Activated CD8-positive, alpha-beta memory T cell treated with anti-CD3 and anti-CD28 coated beads, Interleukin-2, amount 10 ng/mL, durations not matched to agents 7 days and 5 days (primary cell): Measurements from ENCODE around the gene SUPT4H1. TPM values are rescaled to one million over a fixed set of nuclear protein-coding genes. Genes with fewer than 3 reads are reported as not detected.

Source experiments
- ATAC-seq: fragments of 150-1000 bp; cut with Tn5 transposase; one replicate; pipeline ENCODE4 v1.10.0; 2021; ENCODE audit warnings: moderate library complexity
- CTCF ChIA-PET: fragments of 350-600 bp; sonication (Branson Sonifier 250); formaldehyde crosslinking; loops from one replicate; lab custom pipeline; 2021; ENCODE audit warnings: antibody characterized with exemption; lab: Charles Lee
- DNase-seq: peaks from one replicate; pipeline ENCODE4 v3.0.0-alpha.2; 2020
- H3K27ac Mint-ChIP-seq: one replicate; pipeline ENCODE4 v1.8.0; 2021; ENCODE audit warnings: mild to moderate bottlenecking, mixed read lengths
- H3K27me3 Mint-ChIP-seq: one replicate; pipeline ENCODE4 v1.8.0; 2021; ENCODE audit warnings: mixed read lengths
- H3K36me3 Mint-ChIP-seq: one replicate; pipeline ENCODE4 v1.8.0; 2021; ENCODE audit warnings: mild to moderate bottlenecking, mixed read lengths
- H3K4me1 Mint-ChIP-seq: one replicate; pipeline ENCODE4 v1.8.0; 2021; ENCODE audit warnings: mixed read lengths
- H3K4me3 Mint-ChIP-seq: one replicate; pipeline ENCODE4 v1.8.0; 2021; ENCODE audit warnings: mild to moderate bottlenecking, moderate library complexity, mixed read lengths
- H3K9me3 Mint-ChIP-seq: one replicate; pipeline ENCODE4 v1.8.0; 2022; ENCODE audit warnings: low read depth, mixed read lengths
- total RNA-seq, 2 experiments: library from RNA; stranded (reverse); gene quantifications; one replicate each; pipeline ENCODE4 v1.2.3, GENCODE V29; 2021

Gene SUPT4H1
- total RNA-seq, 2 experiments from 2014 or later: 63.3 to 127 TPM

- CTCF ChIA-PET: no interaction called here
- no peak for ATAC-seq
These were observed 41.2 kb downstream of the SUPT4H1 start for GRCh38 chr17:58310511-58311428.

GRCh38 chr17:58309918-58310259 is 42.1 kb downstream of the SUPT4H1 start:
- DNase-seq: peak; percentile 23
- no peaks in the 10 kb centered on the region for H3K4me1 Mint-ChIP-seq
- ATAC-seq: no peak
- no peak overlapping the region for H3K27ac Mint-ChIP-seq
- no peak overlapping the region for H3K4me3 Mint-ChIP-seq
- H3K9me3 Mint-ChIP-seq: no peaks in the 10 kb centered on the region
- CTCF ChIA-PET: interaction anchor here (2.1 kb wide), 1 partner anchor 108 kb away, joined by 5 read pairs; the partner anchor contains the start of gene RNF43
- no peaks in the 10 kb centered on the region for H3K27me3 Mint-ChIP-seq
- H3K36me3 Mint-ChIP-seq: peaks cover 2% of the 10 kb centered on the region

More at GRCh38 chr17:58310511-58311428, 41.2 kb downstream of the SUPT4H1 start:
- no peaks in the 10 kb centered on the region for H3K9me3 Mint-ChIP-seq
- peak; percentile 37 for DNase-seq
- no peak overlapping the region for H3K27ac Mint-ChIP-seq
- peaks cover 2% of the 10 kb centered on the region for H3K36me3 Mint-ChIP-seq
- H3K4me3 Mint-ChIP-seq: no peak overlapping the region
- H3K4me1 Mint-ChIP-seq: no peaks in the 10 kb centered on the region
- no peaks in the 10 kb centered on the region for H3K27me3 Mint-ChIP-seq

- H3K27ac Mint-ChIP-seq: no peak overlapping the region
- no peaks in the 10 kb centered on the region for H3K4me1 Mint-ChIP-seq
- H3K9me3 Mint-ChIP-seq: no peaks in the 10 kb centered on the region
- peaks cover 2% of the 10 kb centered on the region for H3K36me3 Mint-ChIP-seq
- CTCF ChIA-PET: interaction anchor here (1.3 to 2.1 kb wide), 3 partner anchors 8 to 108 kb away, joined by 3 to 6 read pairs (median 5); partner anchors contain the start of gene RNF43
- ATAC-seq (no peak), DNase-seq (peak; percentile 35)
- no peak overlapping the region for H3K4me3 Mint-ChIP-seq
- H3K27me3 Mint-ChIP-seq: no peaks in the 10 kb centered on the region
These were observed 42.8 kb downstream of the SUPT4H1 start for GRCh38 chr17:58308985-58309917.

GRCh38 chr17:58308173-58308984 is 43.6 kb downstream of the SUPT4H1 start:
- CTCF ChIA-PET: interaction anchor here (0.8 to 2.1 kb wide), 4 partner anchors 9 to 139 kb away, joined by 3 to 6 read pairs (median 4); partner anchors contain the start of gene RNF43
- H3K4me1 Mint-ChIP-seq: no peaks in the 10 kb centered on the region
- H3K9me3 Mint-ChIP-seq: no peaks in the 10 kb centered on the region
- H3K27me3 Mint-ChIP-seq: no peaks in the 10 kb centered on the region
- peak; percentile 30 for DNase-seq
- no peak for ATAC-seq
- H3K36me3 Mint-ChIP-seq: no peaks in the 10 kb centered on the region
- no peak overlapping the region for H3K4me3 Mint-ChIP-seq
- no peak overlapping the region for H3K27ac Mint-ChIP-seq

- Mint-ChIP-seq H3K27me3 (no peaks in the 10 kb centered on the region), H3K4me1 (no peaks in the 10 kb centered on the region), H3K36me3 (no peaks in the 10 kb centered on the region), H3K9me3 (no peaks in the 10 kb centered on the region), H3K4me3 (no peak overlapping the region), H3K27ac (no peak overlapping the region)
- ATAC-seq (no peak), DNase-seq (peak; percentile 37)
- CTCF ChIA-PET: interaction anchor here (0.7 to 6.4 kb wide), 5 partner anchors 8 to 140 kb away, joined by 3 to 50 read pairs (median 5); partner anchors contain the start of gene RNF43
These were observed 44.4 kb downstream of the SUPT4H1 start for GRCh38 chr17:58307468-58308172.

GRCh38 chr17:58306131-58306951 is 45.7 kb downstream of the SUPT4H1 start:
- Mint-ChIP-seq H3K4me3 (no peak overlapping the region), H3K27ac (no peak overlapping the region), H3K9me3 (no peaks in the 10 kb centered on the region), H3K36me3 (no peaks in the 10 kb centered on the region), H3K27me3 (no peaks in the 10 kb centered on the region), H3K4me1 (no peaks in the 10 kb centered on the region)
- DNase-seq (peak; percentile 35), ATAC-seq (no peak)
- CTCF ChIA-PET: interaction anchor here (6.4 kb wide), 1 partner anchor 9 kb away, joined by 50 read pairs; no protein-coding TSS in a partner anchor

GRCh38 chr17:58305626-58306025 is 46.4 kb downstream of the SUPT4H1 start:
- DNase-seq: peak; percentile 22
- Mint-ChIP-seq H3K4me3 (no peak overlapping the region), H3K27ac (no peak overlapping the region), H3K27me3 (no peaks in the 10 kb centered on the region), H3K4me1 (peaks cover 2% of the 10 kb centered on the region), H3K36me3 (no peaks in the 10 kb centered on the region), H3K9me3 (no peaks in the 10 kb centered on the region)
- no peak for ATAC-seq
- CTCF ChIA-PET: interaction anchor here (2.2 to 6.4 kb wide), 3 partner anchors 10 to 115 kb away, joined by 8 to 50 read pairs (median 14); no protein-coding TSS in a partner anchor

- Mint-ChIP-seq H3K27ac (no peak overlapping the region), H3K36me3 (no peaks in the 10 kb centered on the region), H3K4me1 (peaks cover 2% of the 10 kb centered on the region), H3K27me3 (peaks cover under 1% of the 10 kb centered on the region), H3K9me3 (no peaks in the 10 kb centered on the region), H3K4me3 (no peak overlapping the region)
- ATAC-seq: no peak
- CTCF ChIA-PET: interaction anchor here (0.9 to 6.4 kb wide), 12 partner anchors 11 to 223 kb away, joined by 3 to 50 read pairs (median 8); partner anchors contain the start of genes RNF43 and SUPT4H1
- peak; percentile 38 for DNase-seq
These were observed 47.1 kb downstream of the SUPT4H1 start for GRCh38 chr17:58304750-58305486.

- DNase-seq (peak; percentile 72), ATAC-seq (peak; percentile 76)
- Mint-ChIP-seq H3K27me3 (peaks cover 3% of the 10 kb centered on the region), H3K4me1 (peaks cover 2% of the 10 kb centered on the region), H3K27ac (no peak overlapping the region), H3K4me3 (no peak overlapping the region), H3K9me3 (no peaks in the 10 kb centered on the region), H3K36me3 (no peaks in the 10 kb centered on the region)
- CTCF ChIA-PET: interaction anchor here (0.7 to 6.4 kb wide), 19 partner anchors 11 to 223 kb away, joined by 3 to 50 read pairs (median 4); partner anchors contain the start of genes RNF43 and SUPT4H1
These were observed 47.8 kb downstream of the SUPT4H1 start for GRCh38 chr17:58303971-58304749.

GRCh38 chr17:58302919-58303585 is 48.9 kb downstream of the SUPT4H1 start:
- CTCF ChIA-PET: interaction anchor here (0.9 to 6.4 kb wide), 12 partner anchors 12 to 185 kb away, joined by 3 to 50 read pairs (median 7); partner anchors contain the start of genes RNF43 and SUPT4H1
- Mint-ChIP-seq H3K27me3 (peaks cover 7% of the 10 kb centered on the region), H3K4me1 (peaks cover 2% of the 10 kb centered on the region), H3K9me3 (no peaks in the 10 kb centered on the region), H3K27ac (no peak overlapping the region), H3K4me3 (no peak overlapping the region), H3K36me3 (no peaks in the 10 kb centered on the region)
- DNase-seq (peak; percentile 19), ATAC-seq (no peak)
